ENCODE results near the gene SOX9.

SOX9 gene

DNA sequence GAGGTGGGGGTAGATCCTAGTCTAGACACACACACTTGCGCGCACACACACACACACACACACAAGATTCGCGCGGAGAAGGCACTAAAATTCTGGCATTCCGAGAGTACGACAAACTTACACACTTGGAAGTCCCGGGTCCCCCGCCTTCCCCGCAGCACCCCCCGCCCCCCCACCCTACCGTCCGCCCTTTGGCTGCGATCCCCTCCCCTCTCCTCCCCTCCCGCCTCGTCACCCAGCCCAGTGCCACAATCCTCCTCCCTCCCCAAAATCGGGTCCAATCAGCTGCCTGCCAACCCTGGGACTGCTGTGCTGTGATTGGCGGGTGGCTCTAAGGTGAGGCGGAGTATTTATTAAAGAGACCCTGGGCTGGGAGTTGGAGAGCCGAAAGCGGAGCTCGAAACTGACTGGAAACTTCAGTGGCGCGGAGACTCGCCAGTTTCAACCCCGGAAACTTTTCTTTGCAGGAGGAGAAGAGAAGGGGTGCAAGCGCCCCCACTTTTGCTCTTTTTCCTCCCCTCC, at the start of gene SOX9:
SOX9 (plus strand) TSS at position 379 of the 522 bp plus-strand sequence. CDS start 372 bp downstream, outside the sequence.
- peak; percentile 93 for DNase-seq (ENCODE audit: extremely low spot score)
- ChIA-PET POLR2A (interaction anchor here (0.6 to 1.8 kb wide), 19 partner anchors 8 to 682 kb away, joined by 3 to 10 read pairs (median 4); no protein-coding TSS in a partner anchor), CTCF (interaction anchor here (0.6 to 1.1 kb wide), 7 partner anchors 109 to 420 kb away, joined by 3 to 7 read pairs (median 3); no protein-coding TSS in a partner anchor)
- no peak for TF ChIP-seq L3MBTL2 (conservative IDR thresholded peaks at IDR 0.05)
- no peak for TF ChIP-seq BHLHE40 (IDR thresholded peaks at IDR 0.05; ENCODE audit: borderline replicate concordance)
- TF ChIP-seq, protein P1, sequence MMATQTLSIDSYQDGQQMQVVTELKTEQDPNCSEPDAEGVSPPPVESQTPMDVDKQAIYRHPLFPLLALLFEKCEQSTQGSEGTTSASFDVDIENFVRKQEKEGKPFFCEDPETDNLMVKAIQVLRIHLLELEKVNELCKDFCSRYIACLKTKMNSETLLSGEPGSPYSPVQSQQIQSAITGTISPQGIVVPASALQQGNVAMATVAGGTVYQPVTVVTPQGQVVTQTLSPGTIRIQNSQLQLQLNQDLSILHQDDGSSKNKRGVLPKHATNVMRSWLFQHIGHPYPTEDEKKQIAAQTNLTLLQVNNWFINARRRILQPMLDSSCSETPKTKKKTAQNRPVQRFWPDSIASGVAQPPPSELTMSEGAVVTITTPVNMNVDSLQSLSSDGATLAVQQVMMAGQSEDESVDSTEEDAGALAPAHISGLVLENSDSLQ (IDR thresholded peaks at IDR 0.05): peak; percentile 94
- TF ChIP-seq ARNT (IDR thresholded peaks at IDR 0.05): no peak
- no peak for TF ChIP-seq SUZ12 (IDR thresholded peaks at IDR 0.05)
- TF ChIP-seq CTBP1 (IDR thresholded peaks at IDR 0.05; ENCODE audit: borderline replicate concordance): no peak
- TF ChIP-seq HDGF (IDR thresholded peaks at IDR 0.05; ENCODE audit: borderline replicate concordance): no peak
- TF ChIP-seq SP1 (IDR thresholded peaks at IDR 0.05): no peak

DNA sequence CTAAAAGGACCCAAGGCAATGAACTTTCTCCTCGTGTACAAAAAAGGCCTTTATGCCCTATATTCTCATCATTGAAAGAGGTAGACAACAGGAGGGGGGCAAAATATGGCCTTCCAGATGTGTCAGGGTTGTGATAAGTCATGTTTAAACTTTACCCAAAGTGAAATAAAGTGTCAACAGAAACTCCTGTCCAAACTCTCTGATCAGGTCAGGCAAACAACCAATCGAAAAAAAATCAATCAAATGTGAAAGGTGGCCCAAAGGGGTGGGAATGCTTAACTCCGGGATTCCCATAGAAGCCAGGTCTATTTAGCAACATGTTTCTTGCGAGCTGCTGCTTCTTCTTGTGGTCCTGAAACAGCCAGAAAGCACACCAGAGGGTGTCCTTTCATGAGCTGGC, 49.5 kb upstream of the SOX9 start:
- POLR2A ChIA-PET: no interaction called here
- no peak for DNase-seq (ENCODE audit: extremely low spot score)
- CTCF ChIA-PET: no interaction called here
- TF ChIP-seq ZNF384 (IDR thresholded peaks at IDR 0.05): no peak
- no peak for TF ChIP-seq ARNT (IDR thresholded peaks at IDR 0.05)
- no peak for TF ChIP-seq SUZ12 (IDR thresholded peaks at IDR 0.05)

DNA sequence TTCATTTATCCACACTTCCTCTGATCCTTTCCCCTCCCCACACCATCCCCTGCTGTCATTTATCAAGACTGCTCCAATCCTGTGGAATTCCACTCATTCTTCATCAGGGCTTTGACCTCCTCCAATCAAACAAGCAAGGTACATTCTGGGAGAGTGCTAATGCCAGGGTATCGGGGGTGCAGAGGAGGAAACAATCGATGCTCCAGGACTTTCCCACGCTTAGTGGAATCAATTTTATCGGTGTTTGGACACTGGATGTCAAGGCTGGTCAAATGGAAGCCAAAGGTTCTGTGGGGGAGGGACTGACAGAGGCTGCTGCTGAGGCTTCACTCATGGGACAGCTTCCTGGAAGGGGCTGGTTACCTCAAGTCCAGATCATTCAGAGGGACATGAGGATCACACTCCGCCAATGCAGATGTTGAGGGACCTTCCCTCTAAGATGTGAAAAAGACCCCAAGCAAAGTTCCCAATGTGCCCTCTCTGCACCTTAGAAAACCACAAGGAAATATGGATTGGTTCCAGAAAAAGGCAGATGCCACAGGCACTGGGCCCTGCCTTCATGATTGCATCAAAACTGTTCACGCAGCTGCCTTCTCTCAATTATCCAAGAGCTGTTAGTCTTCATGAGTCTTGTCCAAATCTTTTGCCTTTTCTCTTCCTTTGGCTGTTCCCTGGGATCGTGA, 44.7 kb upstream of the SOX9 start:
- ChIA-PET CTCF (interaction anchor here (1.0 kb wide), 1 partner anchor 13 kb away, joined by 3 read pairs; no protein-coding TSS in a partner anchor), POLR2A (no interaction called here)
- TF ChIP-seq TARDBP (IDR thresholded peaks at IDR 0.05) (no peak), FOXK2 (IDR thresholded peaks at IDR 0.05) (no peak), NFRKB (IDR thresholded peaks at IDR 0.05) (no peak), LEF1 (IDR thresholded peaks at IDR 0.05; ENCODE audit: borderline replicate concordance) (no peak), CTBP1 (IDR thresholded peaks at IDR 0.05; ENCODE audit: borderline replicate concordance) (no peak), FOXA1 (IDR thresholded peaks at IDR 0.05) (no peak), L3MBTL2 (conservative IDR thresholded peaks at IDR 0.05) (no peak), ARNT (IDR thresholded peaks at IDR 0.05) (no peak), BHLHE40 (IDR thresholded peaks at IDR 0.05; ENCODE audit: borderline replicate concordance) (no peak), HDGF (IDR thresholded peaks at IDR 0.05; ENCODE audit: borderline replicate concordance) (no peak), FOXM1 (IDR thresholded peaks at IDR 0.05; ENCODE audit: borderline replicate concordance) (no peak), SUZ12 (IDR thresholded peaks at IDR 0.05) (no peak), ELF4 (IDR thresholded peaks at IDR 0.05) (no peak), ZNF384 (IDR thresholded peaks at IDR 0.05) (no peak)
- TF ChIP-seq, protein P1 (IDR thresholded peaks at IDR 0.05): no peak
- DNase-seq (ENCODE audit: extremely low spot score): no peak

DNA sequence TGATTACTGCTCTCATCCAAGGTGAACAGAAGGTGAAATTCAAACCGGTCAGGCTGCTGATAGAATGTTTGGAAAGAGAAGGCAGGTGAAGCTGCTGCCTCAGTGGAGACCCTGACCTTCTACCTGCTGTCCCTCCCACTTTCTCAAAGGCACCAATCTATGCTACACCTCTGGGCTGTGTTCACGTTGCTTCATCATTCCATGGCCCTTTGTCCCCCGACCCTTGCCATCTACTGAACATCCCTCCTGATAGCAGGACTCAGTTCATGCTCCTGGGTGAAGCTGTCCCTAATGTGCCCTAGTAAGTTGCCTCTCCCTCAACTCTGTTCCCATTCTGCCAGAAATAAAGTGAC, 44.2 kb upstream of the SOX9 start:
- no peak for TF ChIP-seq ELF4 (IDR thresholded peaks at IDR 0.05)
- no peak for TF ChIP-seq NFRKB (IDR thresholded peaks at IDR 0.05)
- no peak for TF ChIP-seq L3MBTL2 (conservative IDR thresholded peaks at IDR 0.05)
- no peak for TF ChIP-seq FOXK2 (IDR thresholded peaks at IDR 0.05)
- TF ChIP-seq BHLHE40 (IDR thresholded peaks at IDR 0.05; ENCODE audit: borderline replicate concordance): no peak
- TF ChIP-seq HDGF (IDR thresholded peaks at IDR 0.05; ENCODE audit: borderline replicate concordance): no peak
- TF ChIP-seq ZNF384 (IDR thresholded peaks at IDR 0.05): no peak
- TF ChIP-seq LEF1 (IDR thresholded peaks at IDR 0.05; ENCODE audit: borderline replicate concordance): no peak
- TF ChIP-seq TARDBP (IDR thresholded peaks at IDR 0.05): no peak
- no peak for TF ChIP-seq SUZ12 (IDR thresholded peaks at IDR 0.05)
- TF ChIP-seq CTBP1 (IDR thresholded peaks at IDR 0.05; ENCODE audit: borderline replicate concordance): no peak
- TF ChIP-seq FOXM1 (IDR thresholded peaks at IDR 0.05; ENCODE audit: borderline replicate concordance): no peak
- TF ChIP-seq ARNT (IDR thresholded peaks at IDR 0.05): no peak
- TF ChIP-seq, protein P1 (IDR thresholded peaks at IDR 0.05): no peak
- ChIA-PET POLR2A (no interaction called here), CTCF (interaction anchor here (1.0 to 1.3 kb wide), 2 partner anchors 10 to 13 kb away, joined by 3 to 4 read pairs; no protein-coding TSS in a partner anchor)
- DNase-seq (ENCODE audit: extremely low spot score): no peak

DNA sequence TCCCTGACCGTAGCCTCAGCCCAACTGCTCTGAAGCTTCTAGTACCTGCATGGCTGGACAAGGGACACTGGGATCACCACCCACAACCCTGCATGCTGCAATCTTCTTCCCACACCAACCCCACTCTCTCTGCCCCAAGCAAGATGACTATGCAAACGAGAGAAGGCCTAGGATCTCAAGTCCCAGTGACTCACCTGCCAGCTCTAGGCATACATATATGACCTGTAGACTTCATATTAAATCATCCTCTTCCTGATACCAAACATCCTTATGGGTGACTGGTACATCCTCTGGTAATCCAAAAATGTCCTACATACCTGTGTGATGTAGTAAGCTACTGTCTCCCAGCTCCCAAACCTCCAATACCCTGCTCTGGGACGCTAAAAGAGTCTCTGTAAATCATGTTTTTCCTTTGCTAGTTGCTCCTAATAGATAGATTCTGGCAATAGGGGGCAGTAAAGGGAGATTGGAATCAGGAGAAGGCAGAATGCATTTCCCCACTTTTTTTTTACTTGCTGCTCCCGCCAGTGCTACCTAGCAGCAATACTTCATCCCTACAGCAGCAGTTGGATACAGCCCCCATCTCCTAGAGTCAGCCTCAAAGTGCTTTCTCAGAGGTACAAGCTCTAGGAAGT, 43.4 kb upstream of the SOX9 start:
- no peak for DNase-seq (ENCODE audit: extremely low spot score)
- POLR2A ChIA-PET: no interaction called here
- CTCF ChIA-PET: interaction anchor here (1.0 to 1.3 kb wide), 2 partner anchors 9 to 14 kb away, joined by 3 to 4 read pairs; no protein-coding TSS in a partner anchor
- TF ChIP-seq NFRKB (IDR thresholded peaks at IDR 0.05): no peak
- no peak for TF ChIP-seq ZNF384 (IDR thresholded peaks at IDR 0.05)
- no peak for TF ChIP-seq FOXK2 (IDR thresholded peaks at IDR 0.05)
- no peak for TF ChIP-seq LEF1 (IDR thresholded peaks at IDR 0.05; ENCODE audit: borderline replicate concordance)
- TF ChIP-seq TARDBP (IDR thresholded peaks at IDR 0.05): no peak
- TF ChIP-seq SP1 (IDR thresholded peaks at IDR 0.05): no peak
- TF ChIP-seq ELF4 (IDR thresholded peaks at IDR 0.05): no peak
- TF ChIP-seq HDGF (IDR thresholded peaks at IDR 0.05; ENCODE audit: borderline replicate concordance): no peak

DNA sequence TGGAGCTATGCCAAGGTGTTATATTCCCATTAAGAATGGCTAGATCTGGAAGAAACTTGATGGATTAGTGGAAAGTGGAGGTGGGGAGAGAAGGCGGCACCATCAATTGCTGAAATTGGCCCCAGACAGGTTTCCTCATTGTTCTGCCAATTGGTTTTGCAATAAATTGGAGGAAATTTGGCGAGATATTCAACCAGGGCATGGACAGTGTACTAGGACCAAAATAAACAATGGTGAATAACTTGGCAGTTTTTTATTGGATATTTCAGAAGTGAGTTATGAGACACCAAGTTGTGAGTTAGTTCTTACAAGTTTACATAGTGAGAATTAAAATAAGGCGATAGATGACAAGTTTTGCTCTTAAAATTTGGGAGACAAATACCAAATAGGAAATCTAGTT, 41.1 kb upstream of the SOX9 start:
- TF ChIP-seq HDGF (IDR thresholded peaks at IDR 0.05; ENCODE audit: borderline replicate concordance) (no peak), NFRKB (IDR thresholded peaks at IDR 0.05) (no peak), FOXM1 (IDR thresholded peaks at IDR 0.05; ENCODE audit: borderline replicate concordance) (no peak), FOXA1 (IDR thresholded peaks at IDR 0.05) (no peak)
- ChIA-PET CTCF (no interaction called here), POLR2A (no interaction called here)
- DNase-seq (ENCODE audit: extremely low spot score): no peak
